ENCODE results near the gene GJC2.

The GJC2 gene

GRCh38 chr1:228163776-228164519 lies 14.2 kb downstream of the GJC2 start:
- no peak overlapping the region for H3K27ac ChIP-seq (ENCODE audit: low read depth, low read length)

DNA sequence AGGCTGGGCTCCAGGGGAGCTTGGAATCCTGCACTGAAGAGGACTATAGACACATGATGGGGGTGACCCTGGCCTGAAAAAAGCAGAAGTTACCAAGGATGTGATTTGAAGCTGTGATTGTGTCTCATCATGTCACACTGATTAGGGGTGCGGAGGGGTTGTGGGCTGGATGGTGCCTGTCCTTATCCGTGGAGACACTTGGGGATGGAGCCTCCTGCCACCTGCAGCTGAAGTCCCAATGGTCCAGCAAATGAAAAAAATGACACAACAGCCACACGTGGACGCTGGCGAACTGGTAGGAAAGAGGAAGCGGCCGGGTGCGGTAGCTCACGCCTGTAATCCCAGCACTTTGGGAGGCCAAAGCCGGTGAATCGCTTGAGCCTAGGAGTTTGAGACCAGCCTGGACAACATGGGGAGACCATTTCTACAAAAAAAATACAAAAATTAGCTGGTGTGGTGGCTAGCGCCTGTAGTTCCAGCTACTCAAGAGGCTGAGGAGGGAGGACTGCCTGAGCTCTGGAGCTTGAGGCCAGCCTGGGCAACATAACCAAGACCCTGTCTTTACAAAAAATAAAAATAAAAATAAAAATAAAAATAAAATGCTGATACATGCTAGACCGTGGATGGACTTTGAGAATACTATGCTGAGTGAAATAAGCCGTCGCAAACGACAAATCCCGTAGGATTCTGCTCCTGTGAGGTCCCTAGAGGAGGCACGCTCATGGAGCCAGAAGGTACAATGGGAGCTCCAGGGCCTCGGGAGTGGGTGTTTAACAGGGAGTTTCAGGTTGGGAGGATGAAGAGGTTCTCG lies 15.0 kb downstream of the GJC2 start:
- Histone ChIP-seq H3K9ac (ENCODE audit: low read depth in 1 of 2, low read length in 2 of 2) (peak overlapping the region; percentile 76 to 91), H3K9me3 (ENCODE audit: control insufficient read depth in 1 of 2, low read length in 2 of 2) (no peaks in the 10 kb centered on the region), H3K27me3 (ENCODE audit: control insufficient read depth in 1 of 2, insufficient read depth in 2 of 2, low read length in 2 of 2) (no peaks in the 10 kb centered on the region), H3K4me3 (ENCODE audit: low read depth in 1 of 2, low read length in 2 of 2) (peak overlapping the region; percentile 76 to 88), H3K27ac (ENCODE audit: low read depth, low read length) (peak overlapping the region; percentile 100), H3K4me1 (ENCODE audit: control insufficient read depth in 1 of 2, insufficient read depth in 2 of 2, low read length in 2 of 2) (peaks cover 28 to 34% of the 10 kb centered on the region in 2 donors), H3K36me3 (ENCODE audit: control insufficient read depth in 1 of 2, insufficient read depth in 2 of 2, low read length in 2 of 2) (peaks cover 0 to 2% of the 10 kb centered on the region in 2 donors)

More at GRCh38 chr1:228163776-228164519, 14.2 kb downstream of the GJC2 start:
- Histone ChIP-seq H3K36me3 (ENCODE audit: control insufficient read depth in 1 of 2, insufficient read depth in 2 of 2, low read length in 2 of 2) (peaks cover 0 to 2% of the 10 kb centered on the region in 2 donors), H3K9me3 (ENCODE audit: control insufficient read depth in 1 of 2, low read length in 2 of 2) (no peaks in the 10 kb centered on the region), H3K9ac (ENCODE audit: low read depth in 1 of 2, low read length in 2 of 2) (peak overlapping the region in 1 of 2 donors; percentile 10), H3K4me3 (ENCODE audit: low read depth in 1 of 2, low read length in 2 of 2) (no peak overlapping the region), H3K4me1 (ENCODE audit: control insufficient read depth in 1 of 2, insufficient read depth in 2 of 2, low read length in 2 of 2) (peaks cover 28 to 34% of the 10 kb centered on the region in 2 donors), H3K27me3 (ENCODE audit: control insufficient read depth in 1 of 2, insufficient read depth in 2 of 2, low read length in 2 of 2) (no peaks in the 10 kb centered on the region)

- Histone ChIP-seq H3K9ac (ENCODE audit: low read depth in 1 of 2, low read length in 2 of 2) (peak within 1 kb of the TSS; percentile 91 to 98), H3K9me3 (ENCODE audit: control insufficient read depth in 1 of 2, low read length in 2 of 2) (no peaks in the 10 kb centered on the region), H3K4me3 (ENCODE audit: low read depth in 1 of 2, low read length in 2 of 2) (peak within 1 kb of the TSS; percentile 88 to 91), H3K4me1 (ENCODE audit: control insufficient read depth in 1 of 2, insufficient read depth in 2 of 2, low read length in 2 of 2) (peaks cover 28 to 34% of the 10 kb centered on the region in 2 donors), H3K27me3 (ENCODE audit: control insufficient read depth in 1 of 2, insufficient read depth in 2 of 2, low read length in 2 of 2) (no peaks in the 10 kb centered on the region), H3K36me3 (ENCODE audit: control insufficient read depth in 1 of 2, insufficient read depth in 2 of 2, low read length in 2 of 2) (peaks cover 0 to 2% of the 10 kb centered on the region in 2 donors), H3K27ac (ENCODE audit: low read depth, low read length) (peak within 1 kb of the TSS; percentile 100)
These were observed 15.8 kb downstream of the GJC2 start, which contains the start of gene IBA57 for GRCh38 chr1:228165372-228166169. Gene IBA57 (plus strand): TSS chr1:228165804. CDS start chr1:228165817, 13 bp downstream.

DNA sequence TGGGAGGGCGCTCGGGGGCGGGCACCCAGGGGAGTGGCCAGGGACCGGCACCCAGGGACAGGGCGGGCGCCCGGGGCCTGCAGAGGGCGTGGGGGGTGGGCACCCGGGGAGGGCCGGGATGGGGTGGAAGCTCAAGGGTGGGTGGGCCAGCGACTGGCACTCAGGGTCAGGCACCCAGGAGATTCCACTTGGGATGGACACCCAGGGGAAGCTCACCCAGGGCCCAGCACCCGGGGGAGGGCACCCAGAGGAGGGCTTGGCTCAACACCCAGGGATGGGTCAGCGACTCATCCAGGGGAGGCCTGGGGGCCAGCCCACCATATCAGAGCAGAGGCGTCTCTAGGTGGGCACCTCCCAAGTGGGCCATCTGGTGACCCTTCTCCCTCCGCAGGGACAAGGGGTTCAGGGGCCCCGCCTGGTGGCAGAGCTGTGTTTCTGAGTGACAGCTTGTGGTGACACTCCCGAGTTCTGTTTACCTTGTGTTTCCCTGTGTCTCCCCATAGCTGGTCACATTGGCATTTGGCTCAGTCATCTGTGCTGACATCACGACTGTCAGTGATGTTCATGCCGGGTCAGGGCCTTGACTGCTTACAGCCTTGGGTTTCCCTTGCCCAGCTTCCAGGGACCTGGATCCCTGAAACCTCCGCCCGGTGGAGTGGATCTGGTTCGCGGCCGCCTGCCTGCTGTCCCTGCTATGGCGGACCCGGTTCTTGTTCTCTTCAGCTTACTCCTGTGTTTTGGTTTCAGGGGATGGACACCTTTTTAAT lies 16.6 kb downstream of the GJC2 start:
- Histone ChIP-seq H3K4me3 (ENCODE audit: low read depth in 1 of 2, low read length in 2 of 2) (peak overlapping the region; percentile 77 to 91), H3K27ac (ENCODE audit: low read depth, low read length) (peak overlapping the region; percentile 100), H3K36me3 (ENCODE audit: control insufficient read depth in 1 of 2, insufficient read depth in 2 of 2, low read length in 2 of 2) (peaks cover 0 to 2% of the 10 kb centered on the region in 2 donors), H3K9me3 (ENCODE audit: control insufficient read depth in 1 of 2, low read length in 2 of 2) (no peaks in the 10 kb centered on the region), H3K27me3 (ENCODE audit: control insufficient read depth in 1 of 2, insufficient read depth in 2 of 2, low read length in 2 of 2) (no peaks in the 10 kb centered on the region), H3K9ac (ENCODE audit: low read depth in 1 of 2, low read length in 2 of 2) (peak overlapping the region; percentile 87 to 98), H3K4me1 (ENCODE audit: control insufficient read depth in 1 of 2, insufficient read depth in 2 of 2, low read length in 2 of 2) (peaks cover 27 to 34% of the 10 kb centered on the region in 2 donors)

DNA sequence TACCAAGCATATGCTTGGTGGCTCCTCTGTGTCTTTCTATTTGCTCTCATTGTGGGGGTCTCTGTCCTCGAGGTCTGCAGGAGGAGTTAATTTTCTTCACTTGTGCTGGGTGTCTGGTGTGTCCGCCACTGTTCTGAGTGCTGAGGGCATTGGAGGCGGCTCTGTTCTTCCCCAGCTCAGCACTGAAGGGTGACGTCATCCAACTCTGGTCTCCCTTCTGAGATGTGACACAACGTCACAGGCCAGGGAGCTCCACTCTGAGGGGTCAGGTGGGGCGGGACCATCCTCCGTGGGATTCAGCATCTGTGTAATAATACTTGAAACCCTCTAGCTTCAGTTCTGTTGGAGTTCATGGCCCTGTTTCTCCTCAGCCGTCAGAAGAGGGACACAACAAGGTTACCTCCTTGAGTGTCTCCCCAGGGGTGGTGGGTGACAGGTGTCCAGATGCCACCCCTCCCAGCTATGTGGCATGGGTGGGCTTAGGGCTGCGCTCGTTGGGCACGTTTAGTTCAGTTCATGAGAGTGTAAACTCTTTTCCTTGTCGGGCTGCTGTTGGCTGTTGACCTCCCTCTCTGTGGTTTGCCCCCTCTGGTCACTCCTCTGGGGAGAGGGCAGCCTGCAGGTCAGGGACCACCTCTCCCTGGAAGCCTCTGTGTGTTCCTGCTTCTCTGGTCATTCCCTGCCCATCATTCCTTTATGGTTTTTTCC lies 19.0 kb downstream of the GJC2 start:
- Histone ChIP-seq H3K9me3 (ENCODE audit: control insufficient read depth in 1 of 2, low read length in 2 of 2) (no peaks in the 10 kb centered on the region), H3K4me3 (ENCODE audit: low read depth in 1 of 2, low read length in 2 of 2) (no peak overlapping the region), H3K4me1 (ENCODE audit: control insufficient read depth in 1 of 2, insufficient read depth in 2 of 2, low read length in 2 of 2) (peaks cover 7 to 15% of the 10 kb centered on the region in 2 donors), H3K36me3 (ENCODE audit: control insufficient read depth in 1 of 2, insufficient read depth in 2 of 2, low read length in 2 of 2) (peaks cover 0 to 7% of the 10 kb centered on the region in 2 donors), H3K27me3 (ENCODE audit: control insufficient read depth in 1 of 2, insufficient read depth in 2 of 2, low read length in 2 of 2) (no peaks in the 10 kb centered on the region), H3K9ac (ENCODE audit: low read depth in 1 of 2, low read length in 2 of 2) (no peak overlapping the region), H3K27ac (ENCODE audit: low read depth, low read length) (no peak overlapping the region)

DNA sequence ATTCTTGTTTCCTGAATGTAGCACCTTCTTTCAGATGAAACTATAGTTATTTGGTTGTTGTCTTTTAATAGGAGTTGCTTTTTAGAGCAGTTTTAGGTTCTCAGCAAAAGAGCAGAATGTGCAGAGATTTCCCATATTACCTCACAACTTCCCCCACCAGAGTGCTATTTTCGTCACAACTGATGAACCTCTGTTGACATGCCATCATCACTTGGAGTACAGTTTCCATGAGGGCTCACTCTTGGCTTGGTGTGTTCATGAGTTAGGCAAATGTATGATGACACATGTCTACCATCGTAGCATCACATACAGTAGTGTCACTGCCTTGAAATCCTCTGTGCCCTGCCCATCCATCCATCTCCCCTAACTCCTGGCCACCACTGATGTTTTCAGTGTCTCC lies 19.6 kb downstream of the GJC2 start:
- Histone ChIP-seq H3K27me3 (ENCODE audit: control insufficient read depth in 1 of 2, insufficient read depth in 2 of 2, low read length in 2 of 2) (no peaks in the 10 kb centered on the region), H3K27ac (ENCODE audit: low read depth, low read length) (no peak overlapping the region), H3K36me3 (ENCODE audit: control insufficient read depth in 1 of 2, insufficient read depth in 2 of 2, low read length in 2 of 2) (peaks cover 0 to 7% of the 10 kb centered on the region in 2 donors), H3K4me1 (ENCODE audit: control insufficient read depth in 1 of 2, insufficient read depth in 2 of 2, low read length in 2 of 2) (peaks cover 7 to 15% of the 10 kb centered on the region in 2 donors), H3K9ac (ENCODE audit: low read depth in 1 of 2, low read length in 2 of 2) (no peak overlapping the region), H3K4me3 (ENCODE audit: low read depth in 1 of 2, low read length in 2 of 2) (no peak overlapping the region), H3K9me3 (ENCODE audit: control insufficient read depth in 1 of 2, low read length in 2 of 2) (no peaks in the 10 kb centered on the region)

- no peak overlapping the region for H3K4me3 ChIP-seq (ENCODE audit: low read depth in 1 of 2, low read length in 2 of 2)
- peaks cover 0 to 18% of the 10 kb centered on the region in 2 donors for H3K36me3 ChIP-seq (ENCODE audit: control insufficient read depth in 1 of 2, insufficient read depth in 2 of 2, low read length in 2 of 2)
- no peaks in the 10 kb centered on the region for H3K9me3 ChIP-seq (ENCODE audit: control insufficient read depth in 1 of 2, low read length in 2 of 2)
- H3K27me3 ChIP-seq (ENCODE audit: control insufficient read depth in 1 of 2, insufficient read depth in 2 of 2, low read length in 2 of 2): no peaks in the 10 kb centered on the region
- H3K9ac ChIP-seq (ENCODE audit: low read depth in 1 of 2, low read length in 2 of 2): no peak overlapping the region
- H3K4me1 ChIP-seq (ENCODE audit: control insufficient read depth in 1 of 2, insufficient read depth in 2 of 2, low read length in 2 of 2): peaks cover 7 to 8% of the 10 kb centered on the region in 2 donors
- H3K27ac ChIP-seq (ENCODE audit: low read depth, low read length): no peak overlapping the region
These were observed 20.9 kb downstream of the GJC2 start for GRCh38 chr1:228170666-228171065.

- Histone ChIP-seq H3K4me1 (ENCODE audit: control insufficient read depth in 1 of 2, insufficient read depth in 2 of 2, low read length in 2 of 2) (peaks cover 6 to 7% of the 10 kb centered on the region in 2 donors), H3K9me3 (ENCODE audit: control insufficient read depth in 1 of 2, low read length in 2 of 2) (no peaks in the 10 kb centered on the region), H3K9ac (ENCODE audit: low read depth in 1 of 2, low read length in 2 of 2) (no peak overlapping the region), H3K27me3 (ENCODE audit: control insufficient read depth in 1 of 2, insufficient read depth in 2 of 2, low read length in 2 of 2) (no peaks in the 10 kb centered on the region), H3K27ac (ENCODE audit: low read depth, low read length) (no peak overlapping the region), H3K36me3 (ENCODE audit: control insufficient read depth in 1 of 2, insufficient read depth in 2 of 2, low read length in 2 of 2) (peaks cover 3 to 22% of the 10 kb centered on the region in 2 donors), H3K4me3 (ENCODE audit: low read depth in 1 of 2, low read length in 2 of 2) (no peak overlapping the region)
These were observed 21.6 kb downstream of the GJC2 start for GRCh38 chr1:228171221-228171891.
